ENCODE measurements around the gene PLOD3. TPM values are rescaled to one million over a fixed set of nuclear protein-coding genes. Genes with fewer than 3 reads are reported as not detected.

PLOD3 gene
- total and polyA plus RNA-seq, 2 donors (not counting 1 experiment from before 2014, with no cell fraction given): 40.1 to 47.5 TPM

DNA sequence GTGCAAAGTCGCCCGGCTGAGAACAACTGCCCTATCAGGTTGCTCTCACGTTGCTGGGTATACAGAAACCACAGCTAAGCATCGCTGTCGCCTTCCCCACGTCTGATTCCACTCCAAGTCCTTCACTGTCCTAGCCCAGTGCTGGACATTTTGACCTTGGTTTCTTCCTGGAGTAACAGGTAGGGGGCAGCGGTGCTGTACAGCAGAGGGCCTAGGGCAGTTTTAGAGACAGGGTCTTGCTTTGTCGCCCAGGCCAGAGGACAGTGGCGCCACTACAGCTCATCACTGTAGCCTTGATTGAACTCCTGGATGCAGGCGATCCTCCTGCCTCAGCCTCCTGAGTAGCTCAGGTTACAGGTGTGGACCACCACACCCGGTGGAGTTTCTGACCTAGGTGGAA lies 17.7 kb upstream of the PLOD3 start:
- Histone ChIP-seq H3K36me3 (replicated peaks in 1 of 2; ENCODE audit: control extremely low read depth in 1 of 2, control insufficient read depth in 1 of 2, extremely low read depth in 1 of 2, insufficient read depth in 2 of 2, low read length in 1 of 2) (peaks cover 0 to 11% of the 10 kb centered on the region in 2 experiments), H3K4me2 (replicated peaks; ENCODE audit: low read depth, low read length, poor library complexity, severe bottlenecking) (no peak overlapping the region), H2AFZ (ENCODE audit: insufficient read depth, low read depth, low read length, poor library complexity, severe bottlenecking) (no peak overlapping the region), H3K9ac (ENCODE audit: low read length) (no peak overlapping the region), H4K20me1 (ENCODE audit: control insufficient read depth, insufficient read depth, low read length, poor library complexity, severe bottlenecking) (peaks cover 42% of the 10 kb centered on the region), H3K27me3 (replicated peaks in 1 of 4; ENCODE audit: control extremely low read depth in 1 of 4, control insufficient read depth in 3 of 4, insufficient read depth in 4 of 4, low read length in 3 of 4) (no peaks in the 10 kb centered on the region), H3K9me3 (ENCODE audit: control extremely low read depth in 1 of 3, control insufficient read depth in 2 of 3, insufficient read depth in 1 of 3, low read length in 2 of 3) (no peaks in the 10 kb centered on the region), H3K4me1 (ENCODE audit: control insufficient read depth in 2 of 2, insufficient read depth in 2 of 2, low read length in 2 of 2) (no peaks in the 10 kb centered on the region), H3K4me3 (ENCODE audit: control extremely low read depth in 1 of 5, extremely low read depth in 1 of 5, insufficient read depth in 1 of 5, low read depth in 2 of 5, low read length in 4 of 5) (no peak overlapping the region), H3K27ac (ENCODE audit: low read length in 2 of 2) (no peak overlapping the region), H3K79me2 (ENCODE audit: control insufficient read depth, insufficient read depth, low read length) (peaks cover 14% of the 10 kb centered on the region)
- Mint-ChIP-seq H3K27ac (no peak overlapping the region), H3K4me3 (no peak overlapping the region), H3K9me3 (ENCODE audit: insufficient read depth) (no peaks in the 10 kb centered on the region), H3K27me3 (no peaks in the 10 kb centered on the region), H3K4me1 (peaks cover under 1% of the 10 kb centered on the region)
- ChIA-PET POLR2A (no interaction called here), CTCF (interaction anchor here (0.6 to 1.2 kb wide), 5 partner anchors 9 to 951 kb away, joined by 3 to 7 read pairs (median 6); no protein-coding TSS in a partner anchor)
- DNase-seq (no peak), ATAC-seq (ENCODE audit: low read depth) (no peak)
- TF ChIP-seq, protein P1, sequence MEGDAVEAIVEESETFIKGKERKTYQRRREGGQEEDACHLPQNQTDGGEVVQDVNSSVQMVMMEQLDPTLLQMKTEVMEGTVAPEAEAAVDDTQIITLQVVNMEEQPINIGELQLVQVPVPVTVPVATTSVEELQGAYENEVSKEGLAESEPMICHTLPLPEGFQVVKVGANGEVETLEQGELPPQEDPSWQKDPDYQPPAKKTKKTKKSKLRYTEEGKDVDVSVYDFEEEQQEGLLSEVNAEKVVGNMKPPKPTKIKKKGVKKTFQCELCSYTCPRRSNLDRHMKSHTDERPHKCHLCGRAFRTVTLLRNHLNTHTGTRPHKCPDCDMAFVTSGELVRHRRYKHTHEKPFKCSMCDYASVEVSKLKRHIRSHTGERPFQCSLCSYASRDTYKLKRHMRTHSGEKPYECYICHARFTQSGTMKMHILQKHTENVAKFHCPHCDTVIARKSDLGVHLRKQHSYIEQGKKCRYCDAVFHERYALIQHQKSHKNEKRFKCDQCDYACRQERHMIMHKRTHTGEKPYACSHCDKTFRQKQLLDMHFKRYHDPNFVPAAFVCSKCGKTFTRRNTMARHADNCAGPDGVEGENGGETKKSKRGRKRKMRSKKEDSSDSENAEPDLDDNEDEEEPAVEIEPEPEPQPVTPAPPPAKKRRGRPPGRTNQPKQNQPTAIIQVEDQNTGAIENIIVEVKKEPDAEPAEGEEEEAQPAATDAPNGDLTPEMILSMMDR (IDR thresholded peaks at IDR 0.05): no peak
- TF ChIP-seq EZH2 (IDR thresholded peaks at IDR 0.05; ENCODE audit: borderline replicate concordance, insufficient read depth, low read depth, low read length, poor library complexity, severe bottlenecking): no peak
- intact Hi-C loops (cut with micrococcal nuclease): no loop called here
- 92% methylated on average over 11 of the region's 11 CpGs for WGBS (ENCODE audit: insufficient coverage)

- no peaks in the 10 kb centered on the region for H3K27me3 Mint-ChIP-seq
- H3K9me3 Mint-ChIP-seq (ENCODE audit: insufficient read depth): no peaks in the 10 kb centered on the region
- H3K27me3 ChIP-seq (replicated peaks in 1 of 4; ENCODE audit: control extremely low read depth in 1 of 4, control insufficient read depth in 3 of 4, insufficient read depth in 4 of 4, low read length in 3 of 4): no peaks in the 10 kb centered on the region
- no peak overlapping the region for H3K4me2 ChIP-seq (replicated peaks; ENCODE audit: low read depth, low read length, poor library complexity, severe bottlenecking)
- no peak for DNase-seq
- CTCF ChIA-PET: interaction anchor here (0.6 to 1.2 kb wide), 5 partner anchors 9 to 951 kb away, joined by 3 to 7 read pairs (median 6); no protein-coding TSS in a partner anchor
- no peaks in the 10 kb centered on the region for H3K9me3 ChIP-seq (ENCODE audit: control extremely low read depth in 1 of 3, control insufficient read depth in 2 of 3, insufficient read depth in 1 of 3, low read length in 2 of 3)
- POLR2A ChIA-PET: no interaction called here
- H2AFZ ChIP-seq (ENCODE audit: insufficient read depth, low read depth, low read length, poor library complexity, severe bottlenecking): no peak overlapping the region
- TF ChIP-seq, protein P1 (IDR thresholded peaks at IDR 0.05): no peak
- no peak for TF ChIP-seq EZH2 (IDR thresholded peaks at IDR 0.05; ENCODE audit: borderline replicate concordance, insufficient read depth, low read depth, low read length, poor library complexity, severe bottlenecking)
- H3K4me1 ChIP-seq (ENCODE audit: control insufficient read depth in 2 of 2, insufficient read depth in 2 of 2, low read length in 2 of 2): no peaks in the 10 kb centered on the region
- WGBS (ENCODE audit: insufficient coverage): 93% methylated on average over 5 of the region's 5 CpGs
- H3K27ac Mint-ChIP-seq: no peak overlapping the region
- no peaks in the 10 kb centered on the region for H3K4me1 Mint-ChIP-seq
- no peak overlapping the region for H3K27ac ChIP-seq (ENCODE audit: low read length in 2 of 2)
- H3K4me3 ChIP-seq (ENCODE audit: control extremely low read depth in 1 of 5, extremely low read depth in 1 of 5, insufficient read depth in 1 of 5, low read depth in 2 of 5, low read length in 4 of 5): no peak overlapping the region
- H4K20me1 ChIP-seq (ENCODE audit: control insufficient read depth, insufficient read depth, low read length, poor library complexity, severe bottlenecking): peaks cover 39% of the 10 kb centered on the region
- no peak overlapping the region for H3K9ac ChIP-seq (ENCODE audit: low read length)
- H3K36me3 ChIP-seq (replicated peaks in 1 of 2; ENCODE audit: control extremely low read depth in 1 of 2, control insufficient read depth in 1 of 2, extremely low read depth in 1 of 2, insufficient read depth in 2 of 2, low read length in 1 of 2): peaks cover 0 to 7% of the 10 kb centered on the region in 2 experiments
- H3K4me3 Mint-ChIP-seq: no peak overlapping the region
- intact Hi-C loops (cut with micrococcal nuclease): no loop called here
- peaks cover 10% of the 10 kb centered on the region for H3K79me2 ChIP-seq (ENCODE audit: control insufficient read depth, insufficient read depth, low read length)
- ATAC-seq (ENCODE audit: low read depth): no peak
Observed at GRCh38 chr7:101234636-101235035, 17.3 kb upstream of the PLOD3 start.

All from B cell (primary cell).